ENCODE results near the gene PARVA. TPM values are rescaled to one million over a fixed set of nuclear protein-coding genes. Genes with fewer than 3 reads are reported as not detected.

The PARVA gene
- total and polyA plus RNA-seq, 2 of the 4 experiments (the other 2 are of a cell fraction): 65.2 to 80.2 TPM

GRCh38 chr11:12434325-12434654 is 56.9 kb downstream of the PARVA start:
- peak overlapping the region; percentile 2 for H2AFZ ChIP-seq (replicated peaks; ENCODE audit: low read length, poor library complexity)
- peak; percentile 56 for DNase-seq
- peak overlapping the region; percentile 98 for H2BK20ac ChIP-seq (ENCODE audit: low read depth, low read length)
- peak overlapping the region; percentile 99 for H3K23ac ChIP-seq (ENCODE audit: low read depth, low read length)
- WGBS, 2 experiments (ENCODE audit: extremely low coverage in 2 of 2, insufficient read length in 1 of 2): 33% methylated on average over 4 of the region's 4 CpGs; no CpG with 5 or more reads in 1 of the 2 experiments
- H3K9me1 ChIP-seq (ENCODE audit: insufficient read depth, low read length): peaks cover 41% of the 10 kb centered on the region
- peaks cover 6% of the 10 kb centered on the region; the same call in 1 of the 2 replicates for H3K36me3 ChIP-seq (ENCODE audit: control insufficient read depth, insufficient read depth, low read length)
- H3K27ac ChIP-seq (ENCODE audit: insufficient read depth, low read length): peak overlapping the region; percentile 97
- H3K56ac ChIP-seq (ENCODE audit: extremely low read depth, insufficient read depth, low read length): peak overlapping the region; percentile 93
- H4K8ac ChIP-seq (ENCODE audit: low read depth in 2 of 2, low read length in 2 of 2): peak overlapping the region; percentile 84 to 98
- H3K27me3 ChIP-seq (ENCODE audit: control insufficient read depth, insufficient read depth, low read length): no peaks in the 10 kb centered on the region
- peaks cover 55 to 86% of the 10 kb centered on the region in 2 experiments for H3K79me1 ChIP-seq (ENCODE audit: low read depth in 1 of 2, low read length in 2 of 2)
- H3K4me2 ChIP-seq (ENCODE audit: low read depth, low read length): peak overlapping the region; percentile 73
- H4K20me1 ChIP-seq (ENCODE audit: insufficient read depth, low read length): peaks cover 12% of the 10 kb centered on the region; the same call in 1 of the 2 replicates
- H2AK5ac ChIP-seq (ENCODE audit: low read depth, low read length): peak overlapping the region; percentile 97
- H3K18ac ChIP-seq (ENCODE audit: low read depth, low read length): peak overlapping the region; percentile 97
- peak overlapping the region; percentile 97 for H3K4ac ChIP-seq (ENCODE audit: low read depth, low read length)
- TF ChIP-seq NFE2L2 (IDR thresholded peaks at IDR 0.05; ENCODE audit: low read depth, low read length) (no peak), MAZ (IDR thresholded peaks at IDR 0.05; ENCODE audit: borderline replicate concordance, low read depth, low read length) (no peak), FOS (IDR thresholded peaks at IDR 0.05; ENCODE audit: low read depth, low read length) (no peak), RCOR1 (IDR thresholded peaks at IDR 0.05; ENCODE audit: insufficient replicate concordance, low read length) (no peak)
- H2AK9ac ChIP-seq (replicated peaks; ENCODE audit: low read depth, low read length, poor library complexity): peak overlapping the region; percentile 84
- ATAC-seq (ENCODE audit: low read depth): peak; percentile 7; the same call in 1 of the 2 replicates
- H2BK5ac ChIP-seq (ENCODE audit: low read depth, low read length, poor library complexity, severe bottlenecking): peak overlapping the region; percentile 90
- peak overlapping the region; percentile 76 for H3K9ac ChIP-seq (ENCODE audit: low read depth, low read length)
- H3K14ac ChIP-seq (replicated peaks; ENCODE audit: low read depth, low read length): peak overlapping the region; percentile 98
- intact Hi-C loops (cut with micrococcal nuclease): loop anchor here (5.0 kb wide), 1 partner anchor 147 kb away; no protein-coding TSS in a partner anchor
- peak overlapping the region; percentile 97 for H2BK120ac ChIP-seq (ENCODE audit: low read depth, low read length)
- dilution Hi-C loops (cut with HindIII; ENCODE audit: low sequenced_read_pairs, unreplicated experiment): no loop called here
- peak overlapping the region; percentile 95 for H4K5ac ChIP-seq (ENCODE audit: low read depth, low read length)
- H3K4me1 ChIP-seq (ENCODE audit: control insufficient read depth, insufficient read depth, low read length): peaks cover 39% of the 10 kb centered on the region
- H4K91ac ChIP-seq (ENCODE audit: insufficient read depth, low read depth, low read length): peak overlapping the region; percentile 98
- H3K4me3 ChIP-seq (ENCODE audit: insufficient read depth, low read depth, low read length): no peak overlapping the region
- no TSS peak for BruUV-seq (replicated peaks)
- in situ Hi-C loops (cut with MboI; ENCODE audit: low sequenced_read_pairs): no loop called here
- CTCF ChIA-PET: interaction anchor here (0.5 to 1.4 kb wide), 4 partner anchors 14 to 207 kb away, joined by 3 to 7 read pairs (median 4); no protein-coding TSS in a partner anchor
- POLR2A ChIA-PET (ENCODE audit: unreplicated experiment): no interaction called here
- H3K9me3 ChIP-seq (ENCODE audit: control insufficient read depth, insufficient read depth, low read length): no peaks in the 10 kb centered on the region
- H2BK15ac ChIP-seq (ENCODE audit: low read depth, low read length): peak overlapping the region; percentile 94
